Measurements from ENCODE around the gene LIMK2.
"Not testable (repeated sequence)": the region's sequence is repeated elsewhere in the genome, so short reads cannot be mapped to it uniquely, and the experiment has no call there.

LIMK2 gene

GRCh38 chr22:31290494-31291471 is 78.7 kb downstream of the LIMK2 start:
- peak; percentile 85 to 90 for DNase-seq (ENCODE audit: low read depth in 2 of 2)

GRCh38 chr22:31291481-31292235 is 79.6 kb downstream of the LIMK2 start:
- DNase-seq (ENCODE audit: low read depth in 2 of 2), result no peak

GRCh38 chr22:31292236-31292989 is 80.3 kb downstream of the LIMK2 start, which contains the start of gene PIK3IP1:
Gene PIK3IP1 (minus strand): TSS chr22:31292488. CDS start chr22:31292344, 144 bp downstream.
- peak; percentile 64 to 78 for DNase-seq (ENCODE audit: low read depth in 2 of 2)

DNA sequence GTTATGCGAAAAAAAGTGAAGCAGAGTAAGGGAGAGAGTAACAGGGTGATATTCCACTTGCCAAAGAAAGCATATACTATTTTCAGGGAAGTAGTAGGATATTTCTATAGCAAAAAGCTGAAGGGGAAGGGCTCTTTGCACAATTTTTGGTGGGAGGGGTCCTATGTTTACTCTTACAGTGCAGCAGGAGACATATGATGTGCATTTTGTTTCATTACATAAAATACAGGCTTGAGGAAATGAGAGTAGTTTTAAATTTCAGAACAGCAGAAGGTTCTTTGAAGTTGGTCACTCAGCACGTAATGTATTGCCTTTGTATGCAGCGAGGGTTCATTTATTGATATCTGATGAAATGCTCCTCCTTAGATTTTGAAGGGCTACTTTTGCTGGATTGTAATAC is 83.3 kb downstream of the LIMK2 start:
- no peak for DNase-seq (ENCODE audit: low read depth in 2 of 2)

DNA sequence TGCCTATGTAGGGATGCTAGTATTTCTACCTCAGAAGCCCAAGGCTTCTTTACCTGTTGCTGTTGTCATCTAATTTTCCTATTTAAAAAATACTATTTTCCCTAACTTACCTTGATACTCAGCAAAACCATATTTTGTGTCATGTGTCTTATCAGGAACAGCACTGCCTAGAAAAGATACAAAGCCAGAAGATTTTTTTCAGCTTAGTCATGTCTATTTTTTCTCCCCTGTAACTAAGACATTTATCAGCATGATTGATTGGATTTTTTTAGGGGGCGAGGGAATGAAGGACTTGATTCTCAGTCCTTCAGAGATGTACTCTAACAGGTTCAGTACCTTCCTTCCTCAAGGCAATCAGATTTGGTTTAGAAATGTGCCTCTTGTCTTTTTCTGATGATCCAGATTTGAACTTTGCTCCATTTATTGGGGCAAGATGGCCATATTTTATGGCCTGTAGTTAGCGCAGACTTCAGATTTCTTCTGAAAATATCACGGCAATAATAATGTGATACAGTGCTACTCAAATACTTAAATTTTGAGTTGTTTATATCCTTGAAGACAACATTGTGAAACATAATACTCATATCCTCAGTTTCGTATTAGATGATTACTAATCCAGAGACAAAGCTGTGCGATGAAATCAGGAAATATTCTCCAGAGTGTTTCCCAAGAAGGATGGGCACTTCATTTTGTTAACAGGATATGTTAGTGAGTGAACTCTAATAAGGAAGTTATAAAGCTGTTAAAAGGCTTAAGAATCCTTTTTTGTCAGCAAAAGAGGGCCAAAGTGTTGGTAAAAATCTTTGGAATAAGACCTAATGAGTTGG is 83.9 kb downstream of the LIMK2 start:
- DNase-seq (ENCODE audit: low read depth in 2 of 2), result no peak

DNA sequence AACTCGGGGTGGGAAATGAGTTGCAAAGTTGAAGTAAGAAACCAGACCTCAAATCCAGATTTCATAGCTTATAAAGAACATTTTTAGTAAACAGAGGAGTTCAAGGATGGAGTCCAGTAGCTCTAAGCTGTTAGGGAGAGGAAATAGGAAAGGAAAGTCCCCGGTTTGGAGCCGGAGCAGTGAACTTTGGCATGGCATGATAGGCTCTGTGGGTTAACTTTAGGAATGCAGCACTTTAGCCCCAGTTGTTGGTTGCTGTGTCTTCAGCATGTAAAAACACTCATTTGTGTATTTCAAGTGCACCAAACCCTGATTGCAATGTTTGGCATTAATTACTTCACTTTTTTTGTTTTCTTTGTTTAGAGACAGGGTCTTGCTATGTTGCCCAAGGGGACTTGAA is 88.8 kb downstream of the LIMK2 start:
- no peak for DNase-seq (ENCODE audit: low read depth in 2 of 2)

- DNase-seq (ENCODE audit: low read depth in 2 of 2), result no peak
These were observed 89.9 kb downstream of the LIMK2 start for GRCh38 chr22:31302006-31302405.

DNA sequence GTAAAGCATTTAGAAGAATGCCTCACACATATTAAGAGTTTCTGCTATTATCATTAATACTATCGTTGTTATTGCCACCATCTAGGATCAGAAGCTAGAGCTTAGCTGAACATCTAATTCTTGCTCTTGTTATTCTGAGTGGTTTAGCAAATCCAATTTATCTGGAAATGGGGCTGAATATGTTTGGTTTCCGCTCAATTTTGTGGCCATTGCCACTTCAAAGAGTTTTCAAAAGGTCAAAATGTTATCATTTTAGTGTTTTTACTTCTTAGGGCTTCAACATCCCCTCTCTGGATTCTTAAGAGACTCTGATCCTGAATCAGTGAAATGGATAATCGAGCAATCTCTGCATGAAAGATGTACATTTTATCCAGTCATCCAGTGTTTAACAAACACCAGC is 90.4 kb downstream of the LIMK2 start:
- DNase-seq (ENCODE audit: low read depth in 2 of 2), result no peak

GRCh38 chr22:31305194-31305593 is 93.1 kb downstream of the LIMK2 start:
- DNase-seq (ENCODE audit: low read depth in 2 of 2), result no peak

GRCh38 chr22:31308181-31308580 is 96.1 kb downstream of the LIMK2 start:
- no peak for DNase-seq (ENCODE audit: low read depth in 2 of 2)

GRCh38 chr22:31313366-31314147 is 101.5 kb downstream of the LIMK2 start:
- DNase-seq (ENCODE audit: low read depth in 2 of 2), result peak in 1 of 2 donors; percentile 32

DNA sequence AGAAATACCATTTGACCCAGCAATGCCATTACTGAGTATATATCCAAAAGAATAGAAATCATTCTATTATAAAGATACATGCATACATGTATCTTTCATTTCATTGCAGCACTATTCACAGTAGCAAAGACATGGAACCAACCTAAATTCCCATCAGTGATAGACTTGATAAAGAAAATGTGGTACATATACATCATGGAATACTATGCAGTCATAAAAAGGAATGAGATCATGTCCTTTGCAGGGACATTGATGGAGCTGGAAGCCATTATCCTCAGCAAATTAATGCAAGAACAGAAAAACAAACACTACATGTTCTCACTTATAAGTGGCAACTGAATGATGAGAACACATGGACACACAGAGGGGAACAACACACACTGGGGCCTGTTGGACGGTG is 102.1 kb downstream of the LIMK2 start:
- DNase-seq (ENCODE audit: low read depth in 2 of 2), result not testable (repeated sequence)

GRCh38 chr22:31321421-31321820 is 109.3 kb downstream of the LIMK2 start:
- DNase-seq (ENCODE audit: low read depth in 2 of 2), result no peak

- no peak for DNase-seq (ENCODE audit: low read depth in 2 of 2)
These were observed 111.8 kb downstream of the LIMK2 start for GRCh38 chr22:31323578-31324550.

DNA sequence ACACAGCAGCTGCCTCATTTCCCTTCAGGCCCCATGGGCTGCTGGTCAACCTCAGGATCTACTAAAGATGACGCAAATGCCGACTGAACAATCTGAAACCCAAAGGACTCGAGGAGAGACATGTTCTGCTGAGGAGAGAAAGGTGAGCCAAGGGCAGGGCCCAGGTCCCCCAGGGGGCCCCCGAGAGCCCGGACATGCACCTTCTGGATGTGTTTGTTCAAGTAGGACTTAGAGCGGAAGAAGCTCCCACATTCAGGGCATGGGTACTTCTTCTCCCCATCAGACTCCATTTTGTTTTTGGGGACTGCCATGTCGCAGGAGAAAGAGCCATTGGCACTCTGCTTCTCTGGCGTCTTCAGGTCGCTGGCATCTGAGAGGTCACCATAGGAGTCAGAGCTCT is 114.8 kb downstream of the LIMK2 start:
- no peak for DNase-seq (ENCODE audit: low read depth in 2 of 2)

DNA sequence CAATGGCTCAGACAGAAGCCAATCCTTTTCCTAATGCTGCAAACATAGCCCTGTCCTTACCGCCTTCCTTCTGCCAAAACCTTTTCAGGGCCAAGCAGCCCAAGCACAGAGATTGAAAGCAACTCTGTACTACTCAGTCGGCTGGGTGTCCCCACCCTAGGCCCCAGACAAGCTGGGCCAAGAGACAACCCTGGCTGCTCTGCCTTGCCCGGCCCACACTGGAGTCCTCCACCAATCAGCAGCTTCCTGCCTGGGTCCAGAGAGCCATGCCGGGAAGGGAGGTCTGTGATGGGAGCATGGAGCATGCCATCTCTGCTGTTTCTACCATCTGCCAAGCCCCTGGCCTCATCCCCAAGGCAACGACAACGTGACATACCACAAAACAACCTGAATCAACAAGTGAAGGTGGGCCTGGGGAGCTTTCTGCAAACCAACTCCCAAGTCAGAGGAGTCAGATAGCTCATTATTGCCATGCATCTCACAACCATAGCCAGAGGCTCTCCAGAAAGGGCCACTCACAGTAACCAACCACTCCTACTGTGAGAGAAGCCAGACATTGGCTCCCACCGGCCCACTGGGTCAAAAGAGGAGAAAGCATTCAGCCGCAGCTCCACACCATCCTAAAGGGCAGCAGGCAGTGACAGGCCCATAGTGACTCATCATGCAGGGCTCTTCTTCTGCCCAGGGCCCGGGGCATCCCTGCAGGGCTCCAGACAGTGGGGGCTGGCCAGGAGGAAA is 115.9 kb downstream of the LIMK2 start:
- no peak for DNase-seq (ENCODE audit: low read depth in 2 of 2)

DNA sequence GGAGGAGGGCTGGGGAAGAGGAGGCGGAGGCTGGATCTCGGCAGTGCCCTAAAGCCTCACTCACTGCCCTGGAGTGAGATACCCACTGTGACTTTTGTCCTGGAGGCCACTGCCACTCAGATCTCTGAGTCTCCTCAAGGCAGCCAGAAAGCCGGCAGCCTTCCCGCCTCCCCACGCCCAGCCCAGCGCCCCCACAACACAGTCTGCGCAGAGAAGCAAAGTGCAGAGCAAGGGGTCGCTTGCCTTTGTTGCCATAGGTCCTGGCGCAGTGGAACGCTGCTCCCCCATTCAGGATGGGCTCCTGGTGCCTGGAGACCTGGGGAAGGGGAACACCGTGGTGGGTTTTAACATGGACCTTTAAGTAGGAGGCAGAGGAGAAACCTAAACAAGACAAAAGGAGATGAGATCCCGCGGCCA is 116.5 kb downstream of the LIMK2 start:
- no peak for DNase-seq (ENCODE audit: low read depth in 2 of 2)

- no peak for DNase-seq (ENCODE audit: low read depth in 2 of 2)
These were observed 116.9 kb downstream of the LIMK2 start for GRCh38 chr22:31329029-31329428.
